ENCODE data around the gene LARP6.
"Not testable (repeated sequence)": the region's sequence is repeated elsewhere in the genome, so short reads cannot be mapped to it uniquely, and the experiment has no call there.

LARP6 gene

GRCh38 chr15:70853973-70854665 lies at the start of gene LARP6:
LARP6 (minus strand) TSS chr15:70854157; CDS start chr15:70854088, 69 bp downstream.
- peak; percentile 79 for DNase-seq (ENCODE audit: low spot score)

- peak; percentile 71 for DNase-seq (ENCODE audit: low spot score)
Measured at GRCh38 chr15:70902107-70902506, 48.1 kb upstream of the LARP6 start.

- peak; percentile 68 for DNase-seq (ENCODE audit: low spot score)
Measured at GRCh38 chr15:70892912-70893560, 39.1 kb upstream of the LARP6 start.

GRCh38 chr15:70892002-70892911 lies 38.3 kb upstream of the LARP6 start, which contains the start of the genes LRRC49 and THAP10:
LRRC49 (plus strand) TSS chr15:70892826; CDS start chr15:70892895, 69 bp downstream.
THAP10 (minus strand) TSS chr15:70892433; CDS start chr15:70892272, 161 bp downstream.
- DNase-seq (ENCODE audit: low spot score): peak; percentile 92

GRCh38 chr15:70882361-70882760 lies 28.4 kb upstream of the LARP6 start:
- DNase-seq (ENCODE audit: low spot score): no peak

- DNase-seq (ENCODE audit: low spot score): no peak
Measured at GRCh38 chr15:70880781-70881180, 26.8 kb upstream of the LARP6 start.

GRCh38 chr15:70879401-70879800 lies 25.4 kb upstream of the LARP6 start:
- peak; percentile 71 for DNase-seq (ENCODE audit: low spot score)

- no peak for DNase-seq (ENCODE audit: low spot score)
Measured at GRCh38 chr15:70876683-70877082, 22.7 kb upstream of the LARP6 start.

GRCh38 chr15:70876011-70876410 lies 22.1 kb upstream of the LARP6 start:
- DNase-seq (ENCODE audit: low spot score): no peak

GRCh38 chr15:70875001-70875782 lies 21.2 kb upstream of the LARP6 start:
- DNase-seq (ENCODE audit: low spot score): peak; percentile 66

GRCh38 chr15:70873232-70874054 lies 19.5 kb upstream of the LARP6 start:
- DNase-seq (ENCODE audit: low spot score): no peak

- DNase-seq (ENCODE audit: low spot score): not testable (repeated sequence)
Measured at GRCh38 chr15:70871490-70871889, 17.5 kb upstream of the LARP6 start.

- peak; percentile 64 for DNase-seq (ENCODE audit: low spot score)
Measured at GRCh38 chr15:70870051-70870450, 16.1 kb upstream of the LARP6 start.

- DNase-seq (ENCODE audit: low spot score): no peak
Measured at GRCh38 chr15:70869346-70869745, 15.4 kb upstream of the LARP6 start.

GRCh38 chr15:70867911-70868467 lies 14.0 kb upstream of the LARP6 start:
- DNase-seq (ENCODE audit: low spot score): peak; percentile 44

GRCh38 chr15:70866982-70867641 lies 13.2 kb upstream of the LARP6 start:
- DNase-seq (ENCODE audit: low spot score): no peak

GRCh38 chr15:70863450-70864218 lies 9.7 kb upstream of the LARP6 start:
- peak; percentile 84 for DNase-seq (ENCODE audit: low spot score)

GRCh38 chr15:70859998-70860397 lies 6.0 kb upstream of the LARP6 start:
- no peak for DNase-seq (ENCODE audit: low spot score)

- DNase-seq (ENCODE audit: low spot score): no peak
Measured at GRCh38 chr15:70859322-70859908, 5.5 kb upstream of the LARP6 start.
